ENCODE results near the gene ZNF618. TPM values are rescaled to one million over a fixed set of nuclear protein-coding genes. Genes with fewer than 3 reads are reported as not detected.

The ZNF618 gene
- total RNA-seq, 2 donors from 2014 or later: 4.6 to 11.3 TPM

GRCh38 chr9:114060070-114060469, 184.0 kb downstream of the ZNF618 start:
- no peaks in the 10 kb centered on the region for H3K36me3 ChIP-seq
- no peaks in the 10 kb centered on the region for H3K4me1 ChIP-seq (replicated peaks)
- no peaks in the 10 kb centered on the region for H3K27me3 ChIP-seq (replicated peaks; ENCODE audit: insufficient read depth)
- H3K9me3 ChIP-seq: no peaks in the 10 kb centered on the region
- DNase-seq (ENCODE audit: low spot score): no peak
- intact Hi-C loops (cut with DNase I): no loop called here
- no peak overlapping the region for H3K27ac ChIP-seq
- 87% methylated on average over 8 of the region's 8 CpGs for WGBS
- H3K4me3 ChIP-seq: no peak overlapping the region
- TF ChIP-seq CTCF (IDR thresholded peaks at IDR 0.05) (no peak), POLR2AphosphoS5 (IDR thresholded peaks at IDR 0.05) (no peak), POLR2A (IDR thresholded peaks at IDR 0.05) (no peak)

GRCh38 chr9:114060711-114061110, 184.6 kb downstream of the ZNF618 start:
- Histone ChIP-seq H3K9me3 (no peaks in the 10 kb centered on the region), H3K4me1 (replicated peaks) (no peaks in the 10 kb centered on the region), H3K27me3 (replicated peaks; ENCODE audit: insufficient read depth) (no peaks in the 10 kb centered on the region), H3K4me3 (no peak overlapping the region), H3K36me3 (no peaks in the 10 kb centered on the region), H3K27ac (no peak overlapping the region)
- WGBS: 88% methylated on average over 9 of the region's 9 CpGs
- DNase-seq (ENCODE audit: low spot score): no peak
- intact Hi-C loops (cut with DNase I): no loop called here
- TF ChIP-seq CTCF (IDR thresholded peaks at IDR 0.05): no peak
- TF ChIP-seq POLR2A (IDR thresholded peaks at IDR 0.05): no peak
- no peak for TF ChIP-seq POLR2AphosphoS5 (IDR thresholded peaks at IDR 0.05)

GRCh38 chr9:114061292-114061691, 185.2 kb downstream of the ZNF618 start:
- Histone ChIP-seq H3K27me3 (replicated peaks; ENCODE audit: insufficient read depth) (no peaks in the 10 kb centered on the region), H3K36me3 (no peaks in the 10 kb centered on the region), H3K27ac (no peak overlapping the region), H3K9me3 (no peaks in the 10 kb centered on the region), H3K4me3 (no peak overlapping the region), H3K4me1 (replicated peaks) (no peaks in the 10 kb centered on the region)
- TF ChIP-seq POLR2A (IDR thresholded peaks at IDR 0.05): no peak
- intact Hi-C loops (cut with DNase I): no loop called here
- DNase-seq (ENCODE audit: low spot score): no peak
- 96% methylated on average over 12 of the region's 12 CpGs for WGBS

GRCh38 chr9:114061830-114062474, 185.8 kb downstream of the ZNF618 start:
- Histone ChIP-seq H3K27me3 (replicated peaks; ENCODE audit: insufficient read depth) (no peaks in the 10 kb centered on the region), H3K36me3 (no peaks in the 10 kb centered on the region), H3K27ac (no peak overlapping the region), H3K9me3 (no peaks in the 10 kb centered on the region), H3K4me1 (replicated peaks) (no peaks in the 10 kb centered on the region), H3K4me3 (no peak overlapping the region)
- no peak for DNase-seq (ENCODE audit: low spot score)
- TF ChIP-seq POLR2A (IDR thresholded peaks at IDR 0.05): no peak
- TF ChIP-seq POLR2AphosphoS5 (IDR thresholded peaks at IDR 0.05): no peak
- TF ChIP-seq CTCF (IDR thresholded peaks at IDR 0.05): no peak
- 69% methylated on average over 4 of the region's 4 CpGs for WGBS
- intact Hi-C loops (cut with DNase I): no loop called here

GRCh38 chr9:114065304-114065703, 189.2 kb downstream of the ZNF618 start:
- Histone ChIP-seq H3K4me3 (no peak overlapping the region), H3K9me3 (no peaks in the 10 kb centered on the region), H3K27me3 (replicated peaks; ENCODE audit: insufficient read depth) (no peaks in the 10 kb centered on the region), H3K27ac (no peak overlapping the region), H3K4me1 (replicated peaks) (no peaks in the 10 kb centered on the region), H3K36me3 (no peaks in the 10 kb centered on the region)
- DNase-seq (ENCODE audit: low spot score): no peak
- 92% methylated on average over 8 of the region's 8 CpGs for WGBS
- TF ChIP-seq CTCF (IDR thresholded peaks at IDR 0.05) (no peak), POLR2AphosphoS5 (IDR thresholded peaks at IDR 0.05) (no peak), POLR2A (IDR thresholded peaks at IDR 0.05) (no peak)
- intact Hi-C loops (cut with DNase I): no loop called here

All from prostate gland (tissue), 2 donors.